Prostate gland (tissue), 2 donors: ENCODE measurements around the gene TEX44. TPM values are rescaled to one million over a fixed set of nuclear protein-coding genes. Genes with fewer than 3 reads are reported as not detected.

Source experiments
- DNase-seq: peaks from one replicate; pipeline ENCODE4 v3.0.0-alpha.2; 2019; ENCODE audit warnings: low spot score
- H3K27ac ChIP-seq, 2 donors: fragments of 200-600 bp; sonication (generic); 2 replicates each; pipeline ENCODE4 v1.5.1; 2017 to 2019
- H3K27me3 ChIP-seq: fragments of 200-600 bp; sonication (generic); replicated peaks from 2 replicates; pipeline ENCODE4 v1.5.1; 2019; ENCODE audit not compliant: insufficient read depth
- H3K36me3 ChIP-seq, 2 donors: fragments of 200-600 bp; sonication (generic); 1 replicate in 1 of 2; 2 replicates in 1 of 2; pipeline versions ENCODE4 v1.5.1 to v1.8.1; 2017 to 2019
- H3K4me1 ChIP-seq: fragments of 200-600 bp; sonication (generic); replicated peaks from 2 replicates; pipeline ENCODE4 v1.5.1; 2019
- H3K4me3 ChIP-seq, 2 donors: fragments of 200-600 bp; sonication (generic); 2 replicates each; pipeline ENCODE4 v1.5.1; 2017 to 2019
- H3K9me3 ChIP-seq: fragments of 200-600 bp; sonication (generic); 2 replicates; pipeline ENCODE4 v1.5.1; 2017
- POLR2A ChIP-seq: fragments of 450-650 bp; IDR thresholded peaks from one replicate; pipeline ENCODE4 v1.6.1; 2016; ENCODE audit warnings: antibody characterized with exemption, mild to moderate bottlenecking
- POLR2AphosphoS5 ChIP-seq: sonication (generic); formaldehyde crosslinking; IDR thresholded peaks from one replicate; pipeline ENCODE4 v1.6.1; 2017; ENCODE audit warnings: antibody characterized with exemption
- WGBS: methylation state at CpG from one replicate; pipeline ENCODE4 v1.1.5; 2018; 5-methylcytosine and 5-hydroxymethylcytosine counted together
- intact Hi-C: fragments of 100-400 bp; cut with DNase I; formaldehyde crosslinking; loops from one replicate; pipeline ENCODE4 v1.14.2; 2022
- total RNA-seq, 2 donors: library from RNA; depleted of rRNA; stranded (reverse); fragments of >200 nt; gene quantifications; one replicate each; pipeline ENCODE4 v1.1.0, GENCODE V29; 2016
- TF ChIP-seq, protein P1 (sequence below), 4 experiments: fragments of 200-600 bp in 2 of 4; fragments of 450-650 bp in 2 of 4; sonication (generic) in 2 of 4; IDR thresholded peaks; 1 replicate in 3 of 4; 2 replicates in 1 of 4; pipeline ENCODE4 v1.5.1; 2016 to 2019; ENCODE audit warnings: antibody characterized with exemption in 4 of 4, mild to moderate bottlenecking in 2 of 4, moderate library complexity in 2 of 4

TEX44 gene
- total RNA-seq, 2 donors from 2014 or later: 10.6 TPM; not detected in 1

DNA sequence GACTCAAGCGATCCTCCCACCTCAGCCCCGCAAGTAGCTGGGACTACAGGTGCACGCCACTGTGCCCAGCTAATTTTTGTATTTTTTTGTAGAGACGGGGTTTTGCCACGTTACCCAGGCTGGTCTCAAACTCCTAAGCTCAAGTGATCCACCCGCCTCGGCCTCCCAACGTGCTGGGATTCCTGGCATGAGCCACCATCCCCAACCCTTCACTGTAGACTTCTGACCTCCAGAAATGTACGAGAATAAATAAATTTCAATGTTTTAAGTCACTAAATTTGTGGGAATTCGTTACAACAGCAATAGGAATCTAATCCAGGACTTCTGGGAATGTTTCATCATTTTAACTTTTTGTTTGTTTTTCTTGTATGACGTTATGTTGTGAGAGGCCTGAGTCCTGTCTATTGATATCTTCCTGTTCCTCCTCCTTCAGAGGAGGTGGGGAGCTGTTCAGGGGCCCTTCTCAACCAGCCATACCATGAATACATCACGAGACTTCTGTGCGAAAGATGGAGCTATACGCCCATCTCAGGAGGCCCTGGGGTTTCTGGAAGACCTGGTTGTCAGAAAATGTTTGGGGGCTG lies 40.0 kb downstream of the TEX44 start:
- Histone ChIP-seq H3K27me3 (no peaks in the 10 kb centered on the region), H3K27ac (no peak overlapping the region), H3K36me3 (no peaks in the 10 kb centered on the region), H3K9me3 (no peaks in the 10 kb centered on the region), H3K4me3 (no peak overlapping the region), H3K4me1 (no peaks in the 10 kb centered on the region)
- 75% methylated on average over 14 of the region's 14 CpGs for WGBS
- DNase-seq: no peak
- TF ChIP-seq, protein P1, sequence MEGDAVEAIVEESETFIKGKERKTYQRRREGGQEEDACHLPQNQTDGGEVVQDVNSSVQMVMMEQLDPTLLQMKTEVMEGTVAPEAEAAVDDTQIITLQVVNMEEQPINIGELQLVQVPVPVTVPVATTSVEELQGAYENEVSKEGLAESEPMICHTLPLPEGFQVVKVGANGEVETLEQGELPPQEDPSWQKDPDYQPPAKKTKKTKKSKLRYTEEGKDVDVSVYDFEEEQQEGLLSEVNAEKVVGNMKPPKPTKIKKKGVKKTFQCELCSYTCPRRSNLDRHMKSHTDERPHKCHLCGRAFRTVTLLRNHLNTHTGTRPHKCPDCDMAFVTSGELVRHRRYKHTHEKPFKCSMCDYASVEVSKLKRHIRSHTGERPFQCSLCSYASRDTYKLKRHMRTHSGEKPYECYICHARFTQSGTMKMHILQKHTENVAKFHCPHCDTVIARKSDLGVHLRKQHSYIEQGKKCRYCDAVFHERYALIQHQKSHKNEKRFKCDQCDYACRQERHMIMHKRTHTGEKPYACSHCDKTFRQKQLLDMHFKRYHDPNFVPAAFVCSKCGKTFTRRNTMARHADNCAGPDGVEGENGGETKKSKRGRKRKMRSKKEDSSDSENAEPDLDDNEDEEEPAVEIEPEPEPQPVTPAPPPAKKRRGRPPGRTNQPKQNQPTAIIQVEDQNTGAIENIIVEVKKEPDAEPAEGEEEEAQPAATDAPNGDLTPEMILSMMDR (IDR thresholded peaks at IDR 0.05): no peak
- TF ChIP-seq POLR2AphosphoS5 (no peak), POLR2A (no peak)
- intact Hi-C loops: no loop called here

DNA sequence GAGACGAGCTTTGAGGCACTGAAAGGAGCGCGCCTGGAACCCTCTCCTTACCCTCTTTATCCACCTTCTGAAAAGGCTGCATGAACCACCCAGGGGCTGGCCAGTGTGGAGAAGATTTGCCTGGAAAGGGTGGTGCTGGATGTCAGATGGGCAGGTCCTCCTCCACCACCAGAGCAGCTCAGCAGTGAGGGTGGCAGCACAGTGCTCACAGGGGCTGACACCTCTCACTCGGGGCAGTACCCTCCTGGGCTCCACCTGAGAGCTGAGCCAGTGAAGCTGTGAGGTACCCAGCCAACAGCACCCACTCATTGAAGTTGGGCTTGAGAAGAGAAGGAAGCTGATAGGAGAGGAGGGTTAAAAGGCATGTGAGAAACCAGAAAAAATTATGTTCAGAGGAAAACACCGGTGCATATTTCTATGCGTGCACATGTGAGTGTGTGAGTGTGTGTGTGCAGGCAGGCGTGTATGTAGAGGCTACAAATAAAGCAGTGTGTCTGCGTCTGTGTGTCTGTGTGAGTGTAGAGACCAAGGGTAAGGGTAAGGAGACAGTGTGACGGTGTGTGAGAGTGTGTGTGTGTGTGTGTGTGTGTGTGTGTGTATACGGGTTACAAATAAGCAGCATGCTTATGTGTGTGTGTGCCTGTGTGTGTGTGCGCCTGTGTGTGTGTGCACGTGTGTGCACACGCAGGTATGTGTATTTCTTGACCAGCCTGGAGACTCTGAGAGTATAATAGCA lies 40.7 kb downstream of the TEX44 start:
- Histone ChIP-seq H3K27ac (no peak overlapping the region), H3K4me3 (no peak overlapping the region)

DNA sequence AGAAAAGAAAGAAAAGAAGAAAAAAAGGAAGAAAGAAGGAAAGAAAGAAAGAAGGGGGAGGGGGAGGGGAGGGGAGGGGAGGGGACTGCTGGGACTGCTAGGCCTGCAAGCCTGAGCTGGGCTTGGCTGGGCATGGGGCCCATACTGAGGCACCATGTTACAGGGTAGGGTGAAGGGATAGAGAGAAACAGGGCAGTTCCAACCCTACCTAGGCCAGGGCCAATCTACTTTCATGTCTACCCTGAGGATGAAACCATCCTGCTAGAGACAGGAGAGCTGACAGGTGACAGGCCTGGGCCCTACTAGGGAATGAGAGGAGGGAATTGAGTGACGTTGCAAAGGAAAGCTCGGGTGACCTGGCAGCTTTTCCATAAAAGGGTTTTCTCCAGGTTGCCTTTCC lies 41.7 kb downstream of the TEX44 start:
- TF ChIP-seq, protein P1 (IDR thresholded peaks at IDR 0.05): no peak
- TF ChIP-seq POLR2A (no peak), POLR2AphosphoS5 (no peak)
- Histone ChIP-seq H3K9me3 (no peaks in the 10 kb centered on the region), H3K27me3 (no peaks in the 10 kb centered on the region), H3K4me1 (no peaks in the 10 kb centered on the region), H3K4me3 (no peak overlapping the region), H3K36me3 (no peaks in the 10 kb centered on the region), H3K27ac (no peak overlapping the region)
- intact Hi-C loops: no loop called here
- no peak for DNase-seq
- 88% methylated on average over 2 of the region's 2 CpGs for WGBS

More for the DNA sequence above, 40.7 kb downstream of the TEX44 start:
- intact Hi-C loops: no loop called here
- TF ChIP-seq POLR2A (no peak), POLR2AphosphoS5 (no peak)
- TF ChIP-seq, protein P1 (IDR thresholded peaks at IDR 0.05): no peak
- no peaks in the 10 kb centered on the region for H3K27me3 ChIP-seq
- no peaks in the 10 kb centered on the region for H3K9me3 ChIP-seq
- 84% methylated on average over 13 of the region's 13 CpGs for WGBS
- H3K4me1 ChIP-seq: no peaks in the 10 kb centered on the region
- H3K36me3 ChIP-seq: no peaks in the 10 kb centered on the region
- no peak for DNase-seq

DNA sequence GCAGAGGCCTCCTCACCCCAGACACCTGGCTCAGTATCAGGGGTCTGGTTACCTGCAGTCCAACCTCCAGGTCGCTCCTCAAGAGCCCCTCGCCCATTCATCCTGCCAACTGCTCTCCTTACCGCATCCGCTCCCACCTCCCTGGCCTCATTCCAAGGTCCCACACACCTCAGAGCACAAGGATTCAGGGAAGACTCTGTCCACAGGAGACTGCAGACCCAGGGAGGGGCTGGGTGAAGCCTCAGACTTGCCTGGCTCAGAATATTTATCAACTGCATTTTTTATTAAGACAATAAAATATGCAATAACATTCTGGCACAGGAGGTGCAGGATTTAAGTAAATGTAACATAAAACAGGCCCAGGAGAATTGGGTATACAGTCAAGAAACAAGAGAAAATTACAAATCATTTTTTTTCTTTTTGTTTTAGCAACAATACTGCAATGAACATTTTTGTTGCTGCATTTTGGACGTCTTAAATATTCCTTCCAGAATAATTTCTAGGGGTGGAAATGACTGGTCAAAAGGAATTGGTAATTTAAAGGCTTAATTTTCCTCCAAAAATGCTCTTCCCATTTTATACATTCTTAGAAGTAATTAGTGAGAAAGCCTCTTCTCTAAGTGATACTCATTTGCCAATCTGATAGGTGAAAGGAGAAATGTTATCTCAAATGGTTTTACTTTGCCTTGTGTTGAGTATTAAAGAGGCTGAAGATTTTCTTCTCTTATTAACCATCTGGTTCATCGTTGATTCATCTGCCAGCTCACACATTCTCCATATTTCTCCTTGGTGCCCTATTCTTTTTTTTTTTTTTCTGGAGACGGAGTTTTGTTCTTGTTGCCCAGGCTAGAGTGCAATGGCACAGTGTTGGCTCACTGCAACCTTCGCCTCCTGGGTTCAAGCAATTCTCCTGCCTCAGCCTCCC lies 42.5 kb downstream of the TEX44 start:
- intact Hi-C loops: no loop called here
- Histone ChIP-seq H3K4me1 (no peaks in the 10 kb centered on the region), H3K4me3 (no peak overlapping the region), H3K27ac (no peak overlapping the region), H3K27me3 (no peaks in the 10 kb centered on the region), H3K9me3 (no peaks in the 10 kb centered on the region), H3K36me3 (no peaks in the 10 kb centered on the region)
- WGBS: 66% methylated on average over 7 of the region's 8 CpGs
- no peak for DNase-seq
- TF ChIP-seq, protein P1 (IDR thresholded peaks at IDR 0.05): no peak
- TF ChIP-seq POLR2AphosphoS5: no peak
- no peak for TF ChIP-seq POLR2A
